ENCODE results near the gene EHBP1.

EHBP1 gene

GRCh38 chr2:62736899-62737559 lies 31.5 kb downstream of the EHBP1 start:
- no peak overlapping the region for H3K4me3 ChIP-seq (ENCODE audit: insufficient read length, low read depth)
- no peaks in the 10 kb centered on the region for H3K4me1 ChIP-seq (ENCODE audit: insufficient read depth, insufficient read length)
- no peaks in the 10 kb centered on the region for H3K36me3 ChIP-seq (ENCODE audit: insufficient read depth, insufficient read length, low read length)
- H3K27me3 ChIP-seq (ENCODE audit: insufficient read depth, insufficient read length), result no peaks in the 10 kb centered on the region
- DNase-seq (ENCODE audit: low read depth, low spot score), result peak; percentile 23
- no peak overlapping the region for H3K9ac ChIP-seq (ENCODE audit: insufficient read length, low read depth)
- 0 out of 2 replicates have a peak, but pooled peaks cover 4% of the 10 kb centered on the region for H3K9me3 ChIP-seq (ENCODE audit: insufficient read depth, low read length)
- TF ChIP-seq YY1 (IDR thresholded peaks at IDR 0.05; ENCODE audit: insufficient read depth, insufficient read length), result no peak
- no peak for TF ChIP-seq SUZ12 (IDR thresholded peaks at IDR 0.05; ENCODE audit: extremely low read depth, insufficient read depth, insufficient read length)
- no peak for TF ChIP-seq ZNF274 (IDR thresholded peaks at IDR 0.05; ENCODE audit: low read depth, low read length)

DNA sequence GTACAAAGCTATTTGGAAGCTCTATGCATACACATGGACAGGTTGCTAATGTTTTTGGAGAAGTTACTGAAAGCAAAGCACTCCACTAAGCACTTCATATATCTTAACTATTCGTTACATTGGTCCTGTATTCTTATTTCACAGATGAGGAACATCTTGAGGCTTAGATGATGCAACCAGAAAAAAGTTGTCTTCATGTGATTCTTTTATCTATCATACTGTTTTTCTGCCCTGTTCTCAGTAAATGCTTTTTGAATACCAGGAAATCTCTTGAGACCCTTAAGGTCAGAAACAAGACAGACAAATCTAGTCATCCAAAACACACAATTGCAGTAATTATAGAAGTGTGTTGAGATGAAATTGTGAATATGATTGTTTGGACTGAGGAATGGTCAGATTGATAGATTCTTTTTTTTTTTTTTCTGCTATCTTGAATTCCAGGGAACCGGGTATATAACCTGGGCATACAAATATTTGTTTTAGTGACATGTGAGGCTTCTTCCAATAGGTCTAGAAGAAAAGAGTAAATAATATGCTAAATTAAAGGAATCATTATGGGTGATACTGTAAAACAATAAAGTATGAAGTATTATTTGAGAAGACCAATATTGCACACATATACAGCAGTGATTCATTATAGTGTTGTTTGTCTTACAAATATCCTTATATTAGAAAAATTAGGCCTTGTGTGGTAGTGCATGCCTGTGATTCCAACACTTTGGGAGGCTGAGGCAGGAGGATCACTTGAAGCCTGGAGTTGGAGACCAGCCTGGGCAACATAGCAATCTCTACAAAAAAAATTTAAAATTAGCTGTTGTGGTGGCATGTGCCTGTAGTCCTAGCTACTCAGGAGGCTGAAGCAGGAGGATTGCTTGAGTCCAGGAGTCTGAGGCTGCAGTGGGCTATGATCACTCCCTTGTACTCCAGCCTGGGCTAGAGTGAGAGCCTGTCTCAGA lies 33.7 kb downstream of the EHBP1 start:
- H3K9me3 ChIP-seq (ENCODE audit: insufficient read depth, low read length), result no peaks in the 10 kb centered on the region
- H3K27me3 ChIP-seq (ENCODE audit: insufficient read depth, insufficient read length), result no peaks in the 10 kb centered on the region
- H3K36me3 ChIP-seq (ENCODE audit: insufficient read depth, insufficient read length, low read length), result no peaks in the 10 kb centered on the region
- no peaks in the 10 kb centered on the region for H3K4me1 ChIP-seq (ENCODE audit: insufficient read depth, insufficient read length)
- H3K9ac ChIP-seq (ENCODE audit: insufficient read length, low read depth), result no peak overlapping the region
- DNase-seq (ENCODE audit: low read depth, low spot score), result no peak
- H3K4me3 ChIP-seq (ENCODE audit: insufficient read length, low read depth), result no peak overlapping the region
- TF ChIP-seq ZNF274 (IDR thresholded peaks at IDR 0.05; ENCODE audit: low read depth, low read length) (no peak), SUZ12 (IDR thresholded peaks at IDR 0.05; ENCODE audit: extremely low read depth, insufficient read depth, insufficient read length) (no peak), YY1 (IDR thresholded peaks at IDR 0.05; ENCODE audit: insufficient read depth, insufficient read length) (no peak)

DNA sequence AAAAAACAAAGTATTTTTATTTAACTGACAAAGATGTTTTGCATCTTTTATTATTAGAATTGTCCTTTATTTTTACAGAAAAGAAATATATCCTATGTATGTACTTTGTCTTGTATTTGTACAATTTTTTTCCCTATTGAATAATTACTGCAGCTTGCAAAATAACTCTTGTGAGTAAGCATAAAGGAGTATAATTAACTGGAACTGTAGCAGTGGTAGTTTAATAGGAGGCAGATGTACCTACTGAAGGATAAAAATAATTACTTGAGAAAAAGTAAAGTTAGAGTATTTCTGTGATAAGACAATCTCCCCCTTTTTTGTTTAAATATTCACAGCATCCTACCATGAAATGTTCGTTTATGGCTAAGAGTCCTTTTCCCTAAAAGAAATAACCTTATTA lies 34.7 kb downstream of the EHBP1 start:
- Histone ChIP-seq H3K4me1 (ENCODE audit: insufficient read depth, insufficient read length) (no peaks in the 10 kb centered on the region), H3K36me3 (ENCODE audit: insufficient read depth, insufficient read length, low read length) (no peaks in the 10 kb centered on the region), H3K27me3 (ENCODE audit: insufficient read depth, insufficient read length) (no peaks in the 10 kb centered on the region), H3K4me3 (ENCODE audit: insufficient read length, low read depth) (no peak overlapping the region), H3K9ac (ENCODE audit: insufficient read length, low read depth) (no peak overlapping the region), H3K9me3 (ENCODE audit: insufficient read depth, low read length) (no peaks in the 10 kb centered on the region)
- TF ChIP-seq ZNF274 (IDR thresholded peaks at IDR 0.05; ENCODE audit: low read depth, low read length), result no peak
- no peak for TF ChIP-seq YY1 (IDR thresholded peaks at IDR 0.05; ENCODE audit: insufficient read depth, insufficient read length)
- no peak for TF ChIP-seq SUZ12 (IDR thresholded peaks at IDR 0.05; ENCODE audit: extremely low read depth, insufficient read depth, insufficient read length)
- no peak for DNase-seq (ENCODE audit: low read depth, low spot score)

- Histone ChIP-seq H3K36me3 (ENCODE audit: insufficient read depth, insufficient read length, low read length) (no peaks in the 10 kb centered on the region), H3K4me3 (ENCODE audit: insufficient read length, low read depth) (no peak overlapping the region), H3K4me1 (ENCODE audit: insufficient read depth, insufficient read length) (no peaks in the 10 kb centered on the region), H3K27me3 (ENCODE audit: insufficient read depth, insufficient read length) (no peaks in the 10 kb centered on the region), H3K9me3 (ENCODE audit: insufficient read depth, low read length) (no peaks in the 10 kb centered on the region), H3K9ac (ENCODE audit: insufficient read length, low read depth) (no peak overlapping the region)
- DNase-seq (ENCODE audit: low read depth, low spot score), result no peak
- TF ChIP-seq YY1 (IDR thresholded peaks at IDR 0.05; ENCODE audit: insufficient read depth, insufficient read length) (no peak), ZNF274 (IDR thresholded peaks at IDR 0.05; ENCODE audit: low read depth, low read length) (no peak), SUZ12 (IDR thresholded peaks at IDR 0.05; ENCODE audit: extremely low read depth, insufficient read depth, insufficient read length) (no peak)
These were observed 35.6 kb downstream of the EHBP1 start for GRCh38 chr2:62741127-62741526.

GRCh38 chr2:62741954-62742722 lies 36.6 kb downstream of the EHBP1 start:
- Histone ChIP-seq H3K4me1 (ENCODE audit: insufficient read depth, insufficient read length) (no peaks in the 10 kb centered on the region), H3K36me3 (ENCODE audit: insufficient read depth, insufficient read length, low read length) (no peaks in the 10 kb centered on the region), H3K4me3 (ENCODE audit: insufficient read length, low read depth) (no peak overlapping the region), H3K9me3 (ENCODE audit: insufficient read depth, low read length) (no peaks in the 10 kb centered on the region), H3K9ac (ENCODE audit: insufficient read length, low read depth) (no peak overlapping the region), H3K27me3 (ENCODE audit: insufficient read depth, insufficient read length) (no peaks in the 10 kb centered on the region)
- DNase-seq (ENCODE audit: low read depth, low spot score), result no peak
- TF ChIP-seq SUZ12 (IDR thresholded peaks at IDR 0.05; ENCODE audit: extremely low read depth, insufficient read depth, insufficient read length) (no peak), YY1 (IDR thresholded peaks at IDR 0.05; ENCODE audit: insufficient read depth, insufficient read length) (no peak), ZNF274 (IDR thresholded peaks at IDR 0.05; ENCODE audit: low read depth, low read length) (no peak)

DNA sequence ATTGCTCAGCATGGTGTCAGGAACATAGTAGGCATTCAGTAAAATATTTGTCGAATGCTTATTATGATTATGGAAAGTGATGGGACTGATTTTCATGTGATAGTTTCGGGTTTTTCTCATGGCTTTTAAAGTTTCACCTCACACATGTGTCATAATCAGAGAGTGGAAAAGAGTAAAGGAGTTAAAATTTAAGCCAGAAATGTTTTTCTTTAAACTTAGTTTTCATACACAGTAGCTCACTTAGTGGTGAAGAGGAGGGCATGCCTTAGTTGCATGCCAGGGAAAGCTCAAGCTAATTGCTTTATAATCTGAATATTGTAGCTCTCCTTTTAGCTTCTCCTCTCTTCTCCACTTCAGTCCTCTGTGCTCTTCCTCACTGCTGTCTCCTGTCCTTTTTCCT lies 38.0 kb downstream of the EHBP1 start:
- no peak overlapping the region for H3K4me3 ChIP-seq (ENCODE audit: insufficient read length, low read depth)
- no peak for DNase-seq (ENCODE audit: low read depth, low spot score)
- H3K36me3 ChIP-seq (ENCODE audit: insufficient read depth, insufficient read length, low read length), result no peaks in the 10 kb centered on the region
- H3K9me3 ChIP-seq (ENCODE audit: insufficient read depth, low read length), result no peaks in the 10 kb centered on the region
- no peaks in the 10 kb centered on the region for H3K27me3 ChIP-seq (ENCODE audit: insufficient read depth, insufficient read length)
- H3K9ac ChIP-seq (ENCODE audit: insufficient read length, low read depth), result no peak overlapping the region
- TF ChIP-seq YY1 (IDR thresholded peaks at IDR 0.05; ENCODE audit: insufficient read depth, insufficient read length), result no peak
- no peak for TF ChIP-seq SUZ12 (IDR thresholded peaks at IDR 0.05; ENCODE audit: extremely low read depth, insufficient read depth, insufficient read length)
- TF ChIP-seq ZNF274 (IDR thresholded peaks at IDR 0.05; ENCODE audit: low read depth, low read length), result no peak
- no peaks in the 10 kb centered on the region for H3K4me1 ChIP-seq (ENCODE audit: insufficient read depth, insufficient read length)
